NOMO-1 treated with DMSO at 0.1 percent for 48 hours (cell line): ENCODE results near the gene ARHGAP1.

Source experiments
- DNase-seq: peaks from one replicate; lab custom pipeline; 2025; ENCODE audit not compliant: unreplicated experiment; lab: John Stamatoyannopoulos, UW

The ARHGAP1 gene

DNA sequence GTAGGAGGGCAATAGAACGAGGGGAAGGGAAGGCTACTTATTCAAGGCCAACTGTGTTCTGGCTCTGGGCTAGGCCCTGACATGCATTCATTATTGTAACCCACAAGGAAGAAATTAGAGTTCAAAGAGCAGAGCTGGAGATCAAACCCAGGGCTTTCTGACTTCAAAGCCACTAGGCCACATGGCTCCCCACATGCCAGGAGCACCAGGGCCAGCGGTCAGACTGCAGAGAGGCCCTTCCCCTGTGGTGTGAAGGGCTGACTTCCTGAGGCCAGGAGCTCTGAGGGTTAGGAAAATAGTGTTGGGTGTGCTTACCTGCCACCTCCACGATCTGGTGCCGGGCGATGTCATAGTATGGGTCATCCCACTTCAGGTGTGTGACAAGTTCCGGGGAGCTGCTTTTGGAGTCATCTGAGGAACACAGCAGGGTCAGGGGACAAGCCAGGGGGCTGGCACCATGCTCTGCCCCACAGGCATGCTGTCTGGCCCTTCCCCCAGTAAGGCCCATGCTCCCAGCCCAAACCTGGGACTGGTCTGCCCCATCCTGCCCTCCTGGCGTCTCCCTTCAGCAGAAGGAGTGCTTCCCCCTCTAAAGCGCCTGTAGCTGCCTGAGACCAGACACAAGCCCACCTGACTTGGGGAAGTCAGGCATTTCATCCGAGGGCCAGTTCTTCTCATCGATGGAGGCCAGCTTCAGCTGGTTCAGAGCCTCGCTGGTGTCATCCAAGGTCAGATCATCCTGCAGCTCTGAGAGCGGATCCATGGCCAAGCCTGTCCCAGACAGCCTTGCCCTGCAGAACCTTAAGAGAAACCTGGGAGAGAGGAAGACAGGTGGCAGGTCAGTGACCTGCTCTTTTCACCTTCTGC lies 4.8 kb downstream of the ARHGAP1 start:
- DNase-seq = no peak

DNA sequence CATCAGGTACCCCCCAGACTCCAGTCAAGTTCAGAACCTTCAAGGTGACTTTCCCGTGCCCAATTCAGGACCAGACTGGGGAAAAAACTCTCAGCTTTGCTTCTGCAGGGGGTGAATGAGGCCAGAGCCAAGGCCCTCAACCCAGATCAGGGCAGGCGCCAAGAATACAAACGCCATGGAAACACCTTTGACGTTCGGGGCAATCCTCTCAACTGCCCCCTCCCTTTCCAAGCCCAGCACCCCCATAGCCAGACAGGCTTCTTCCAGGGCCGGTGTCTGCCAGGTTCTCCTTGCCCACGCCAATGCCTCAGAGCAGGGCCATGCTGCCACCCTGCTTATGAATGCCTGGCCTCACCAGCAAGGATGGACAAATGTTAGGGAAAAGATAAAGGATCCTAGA lies 5.8 kb downstream of the ARHGAP1 start:
- no peak for DNase-seq

DNA sequence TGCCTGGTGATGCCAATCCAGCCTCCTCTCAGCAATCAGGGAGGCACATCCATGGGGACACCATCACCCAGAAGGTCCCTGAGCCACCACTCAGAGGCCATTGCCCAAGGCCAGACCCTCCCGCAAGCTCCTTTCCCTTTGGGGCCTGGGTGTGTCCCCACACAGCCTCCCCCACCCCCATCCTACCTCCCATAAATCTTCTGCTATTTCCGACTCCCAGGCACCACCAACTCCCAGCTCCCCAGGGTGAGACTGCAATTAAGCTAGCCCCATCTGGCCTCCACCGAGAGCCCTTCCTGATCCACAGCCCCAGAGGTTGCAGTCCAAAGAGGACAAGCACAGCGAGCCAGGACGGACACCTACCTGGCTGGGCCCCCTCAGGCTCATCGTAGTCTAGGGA lies 6.3 kb downstream of the ARHGAP1 start:
- no peak for DNase-seq

DNA sequence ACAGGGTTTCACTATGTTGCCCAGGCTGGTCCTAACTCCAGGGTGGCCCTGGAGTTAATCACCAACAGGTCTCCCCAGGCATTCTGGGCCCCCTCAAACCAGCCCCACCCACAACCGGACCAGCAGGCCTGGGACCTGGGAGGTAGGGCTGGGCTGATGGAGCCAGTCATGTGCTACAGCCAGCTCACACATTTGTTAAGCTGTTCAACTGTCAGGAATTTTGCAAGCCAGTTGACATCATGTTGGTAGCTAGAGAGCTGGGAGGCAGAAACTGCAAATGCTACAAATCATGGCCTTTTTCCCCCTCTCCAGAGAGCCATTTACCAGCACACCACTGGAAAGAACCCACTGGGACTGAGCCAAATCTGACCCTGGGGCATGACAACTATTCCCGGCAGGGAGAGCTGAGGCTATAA lies 6.8 kb downstream of the ARHGAP1 start:
- no peak for DNase-seq

DNA sequence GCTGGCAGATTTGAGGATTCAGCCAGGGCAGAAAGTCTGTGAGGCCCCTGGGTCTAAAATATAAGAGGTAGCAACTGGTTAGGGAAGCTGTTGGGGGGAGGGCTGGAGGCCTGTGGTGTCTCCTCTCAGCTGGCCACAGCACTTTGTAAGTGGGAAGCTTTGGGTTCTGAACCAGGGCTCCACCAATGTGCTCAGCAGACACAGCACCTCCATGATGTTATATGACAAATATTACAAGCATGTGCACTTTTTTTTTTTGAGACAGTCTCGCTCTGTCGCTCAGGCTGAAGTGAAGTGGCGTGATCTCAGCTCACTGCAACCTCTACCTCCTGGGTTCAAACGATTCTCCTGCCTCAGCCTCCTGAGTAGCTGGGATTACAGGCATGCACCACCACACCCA lies 8.0 kb downstream of the ARHGAP1 start:
- no peak for DNase-seq

DNA sequence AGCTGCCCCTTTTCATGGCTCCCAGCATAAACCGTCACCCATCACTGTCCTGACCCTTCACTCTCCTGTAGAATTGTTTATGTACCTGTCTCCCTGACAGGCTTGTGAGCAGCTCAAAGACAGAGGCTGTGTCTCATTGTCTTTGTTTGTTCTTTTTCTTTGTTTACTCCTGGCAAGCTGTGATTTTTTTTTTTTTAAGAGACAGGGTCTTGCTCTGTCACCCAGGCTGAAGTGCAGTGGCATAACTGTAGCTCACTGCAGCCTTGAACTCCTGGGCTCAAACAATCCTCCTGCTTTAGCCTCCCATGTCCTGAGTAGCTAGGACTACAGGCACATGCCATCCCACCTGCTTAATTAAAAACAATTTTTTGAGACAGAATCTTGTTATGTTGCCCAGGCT lies 9.7 kb downstream of the ARHGAP1 start:
- DNase-seq = no peak

DNA sequence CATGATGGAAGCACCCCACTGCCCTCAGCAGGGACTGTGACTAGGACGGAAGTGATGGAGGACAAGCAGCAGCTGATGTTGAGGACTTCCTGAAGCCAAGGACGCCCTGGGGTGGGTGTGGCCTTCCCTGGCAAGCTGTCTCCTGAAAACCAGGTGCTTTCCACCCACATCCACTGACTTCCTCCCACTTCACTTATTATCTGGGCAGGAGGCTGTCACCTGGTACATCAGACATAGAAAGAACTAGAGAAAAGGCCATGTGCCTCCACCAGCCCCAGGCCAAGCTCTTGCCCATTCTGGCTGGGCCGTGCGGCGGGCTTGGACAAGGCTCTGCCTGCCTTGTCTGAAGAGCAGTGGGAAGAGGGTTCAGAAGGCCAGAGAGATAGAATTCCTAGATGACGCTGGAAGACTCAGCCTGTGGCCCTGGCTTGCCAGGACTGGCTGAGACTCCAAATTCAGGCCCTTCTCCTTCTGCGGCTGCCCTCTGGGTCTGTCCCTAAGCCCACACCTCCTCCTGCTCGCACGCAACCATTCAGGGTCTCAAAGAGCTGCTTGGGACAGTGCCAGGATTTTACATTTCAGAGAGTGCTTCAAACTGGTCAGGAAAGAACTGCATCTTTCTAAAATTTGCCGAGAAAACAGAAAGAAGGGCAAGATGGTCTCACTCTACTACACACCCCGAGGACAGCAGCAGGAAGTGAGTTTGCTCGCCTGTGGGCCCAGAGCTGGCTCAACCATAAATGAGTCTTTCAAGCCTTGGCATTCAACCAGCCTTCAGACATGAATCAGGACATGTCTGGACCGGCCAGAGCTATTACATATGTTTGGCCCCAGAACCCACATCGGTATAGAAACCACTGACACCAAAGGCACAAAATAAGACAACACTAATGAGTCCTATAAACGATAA lies 13.3 kb downstream of the ARHGAP1 start:
- no peak for DNase-seq

DNA sequence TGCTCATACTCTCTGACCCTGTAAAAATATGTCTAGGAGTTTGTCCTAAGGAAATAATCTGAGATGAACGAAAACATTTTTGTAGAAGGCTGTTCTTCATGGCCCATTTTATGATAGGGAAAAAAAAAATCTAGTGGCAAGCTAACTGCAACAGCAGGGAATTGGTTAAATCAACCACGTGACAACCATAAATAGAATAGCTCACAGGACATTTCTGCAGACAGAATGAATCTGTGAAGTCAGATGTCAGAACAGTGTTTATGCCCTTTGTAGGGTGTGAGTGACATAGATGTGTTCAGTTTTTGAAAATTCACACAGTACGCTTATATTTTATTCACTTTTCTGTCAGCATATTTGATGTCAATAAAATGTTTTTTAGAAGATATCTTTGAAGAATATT lies 16.1 kb downstream of the ARHGAP1 start:
- no peak for DNase-seq

DNA sequence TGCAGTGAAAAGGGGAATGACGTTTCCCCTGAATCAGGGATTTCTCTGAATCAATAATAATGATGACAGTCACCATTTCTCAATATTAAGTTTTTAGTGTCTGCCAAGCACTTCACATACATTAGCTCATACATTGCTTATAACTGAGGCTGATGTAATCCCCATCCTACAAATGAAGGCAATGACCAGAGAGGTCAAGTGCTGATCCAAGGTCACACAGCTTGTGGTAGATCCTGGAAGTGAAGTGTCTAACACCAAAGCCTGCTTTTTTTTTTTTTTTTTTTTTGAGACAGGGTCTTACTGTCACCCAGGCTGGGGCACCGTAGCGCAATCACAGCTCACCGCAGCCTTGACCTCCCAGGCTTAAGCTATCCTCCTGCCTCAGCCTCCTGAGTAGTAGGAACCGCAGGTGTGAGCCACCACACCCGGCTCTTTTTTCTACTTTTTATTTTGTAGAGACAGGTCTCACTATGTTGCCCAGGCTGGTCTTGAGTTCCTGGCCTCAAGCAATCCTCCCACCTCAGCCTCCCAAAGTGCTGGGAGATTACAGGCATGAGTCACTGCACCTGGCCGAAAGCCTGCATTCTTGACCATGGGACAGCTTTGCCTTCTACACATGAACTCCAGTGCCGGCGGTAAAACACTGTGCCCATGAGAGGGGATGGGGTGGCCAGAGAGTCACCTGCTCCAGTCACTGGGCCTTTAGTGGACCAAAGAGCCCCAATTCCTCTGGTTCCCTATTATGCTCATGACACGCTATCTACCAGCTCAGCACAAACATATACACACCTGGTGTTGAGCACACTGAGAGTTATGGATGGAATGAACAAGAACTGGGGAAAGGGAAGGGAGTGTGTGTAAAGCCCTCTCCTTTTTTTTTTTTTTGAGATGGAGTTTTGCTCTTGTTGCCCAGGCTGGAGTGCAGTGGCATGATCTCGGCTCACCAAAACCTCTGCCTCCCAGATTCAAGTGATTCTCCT lies 17.4 kb downstream of the ARHGAP1 start:
- no peak for DNase-seq

DNA sequence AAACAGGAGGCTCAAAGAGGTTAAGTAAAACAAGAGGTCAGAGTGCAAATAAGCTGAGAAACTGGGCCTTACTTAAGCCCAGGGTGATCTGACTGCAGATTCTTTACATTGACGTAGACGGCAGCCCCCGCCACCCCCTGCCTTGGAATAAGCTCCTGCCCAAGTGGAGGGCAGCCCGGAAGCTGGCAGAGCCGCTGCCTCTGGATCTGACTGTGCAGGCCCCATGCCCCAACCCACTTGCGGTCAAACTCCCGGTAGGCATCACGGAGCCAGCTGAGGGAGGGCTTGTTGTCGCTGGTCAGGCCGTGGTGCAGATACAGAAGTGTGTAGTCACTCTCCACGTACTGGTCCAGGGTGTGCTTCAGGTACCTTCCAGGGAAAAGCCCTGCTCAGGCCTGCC lies 18.6 kb downstream of the ARHGAP1 start:
- DNase-seq = no peak

DNA sequence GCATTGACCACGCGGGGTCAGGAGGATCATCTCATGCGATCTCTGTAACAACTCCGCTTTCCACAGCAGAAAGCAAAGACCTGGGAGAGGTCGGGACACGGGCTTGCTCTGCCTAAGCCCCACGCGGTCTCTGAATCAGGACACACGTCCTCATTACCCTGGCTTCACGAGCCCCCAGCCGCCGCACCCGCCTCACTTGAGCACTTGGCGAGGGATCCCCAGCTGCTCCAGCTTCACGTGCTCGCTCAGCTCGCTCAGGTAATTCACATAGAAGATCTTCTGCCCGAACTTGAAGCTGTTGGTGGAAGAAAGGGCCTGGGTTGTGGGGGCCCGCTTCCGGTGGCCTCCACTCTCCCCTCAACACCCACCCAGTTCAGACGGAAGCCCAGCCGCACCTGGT lies 19.6 kb downstream of the ARHGAP1 start:
- no peak for DNase-seq

DNA sequence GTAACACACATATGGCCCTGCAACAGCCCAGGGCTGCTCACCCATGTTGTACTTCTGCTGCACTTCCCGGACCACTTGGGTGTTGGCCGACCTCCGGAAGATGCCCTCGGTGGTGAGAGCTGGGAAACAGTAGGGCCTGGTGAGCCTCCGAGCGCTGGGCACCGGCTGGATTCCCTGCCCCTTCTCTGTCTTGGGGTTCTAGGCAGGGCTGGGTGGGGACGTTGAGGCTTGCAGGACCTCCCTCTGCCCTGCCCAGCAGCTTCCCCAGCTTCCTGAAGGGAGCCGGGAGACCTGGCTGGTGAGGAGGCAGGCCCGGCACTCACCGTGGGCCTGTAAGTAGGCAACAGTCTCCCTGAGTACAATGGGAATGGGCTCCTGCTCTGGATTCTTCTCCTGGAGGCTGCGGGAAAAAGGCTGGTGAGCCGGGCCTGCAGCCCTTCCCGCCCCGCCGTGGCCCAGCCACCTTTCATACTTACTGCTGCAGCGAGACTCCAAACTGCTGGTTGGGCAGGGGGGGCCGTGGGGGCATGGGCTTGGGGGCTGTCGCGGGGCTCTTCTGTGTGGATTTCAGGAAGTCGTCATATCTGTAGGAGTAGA lies 20.2 kb downstream of the ARHGAP1 start:
- DNase-seq = no peak

DNA sequence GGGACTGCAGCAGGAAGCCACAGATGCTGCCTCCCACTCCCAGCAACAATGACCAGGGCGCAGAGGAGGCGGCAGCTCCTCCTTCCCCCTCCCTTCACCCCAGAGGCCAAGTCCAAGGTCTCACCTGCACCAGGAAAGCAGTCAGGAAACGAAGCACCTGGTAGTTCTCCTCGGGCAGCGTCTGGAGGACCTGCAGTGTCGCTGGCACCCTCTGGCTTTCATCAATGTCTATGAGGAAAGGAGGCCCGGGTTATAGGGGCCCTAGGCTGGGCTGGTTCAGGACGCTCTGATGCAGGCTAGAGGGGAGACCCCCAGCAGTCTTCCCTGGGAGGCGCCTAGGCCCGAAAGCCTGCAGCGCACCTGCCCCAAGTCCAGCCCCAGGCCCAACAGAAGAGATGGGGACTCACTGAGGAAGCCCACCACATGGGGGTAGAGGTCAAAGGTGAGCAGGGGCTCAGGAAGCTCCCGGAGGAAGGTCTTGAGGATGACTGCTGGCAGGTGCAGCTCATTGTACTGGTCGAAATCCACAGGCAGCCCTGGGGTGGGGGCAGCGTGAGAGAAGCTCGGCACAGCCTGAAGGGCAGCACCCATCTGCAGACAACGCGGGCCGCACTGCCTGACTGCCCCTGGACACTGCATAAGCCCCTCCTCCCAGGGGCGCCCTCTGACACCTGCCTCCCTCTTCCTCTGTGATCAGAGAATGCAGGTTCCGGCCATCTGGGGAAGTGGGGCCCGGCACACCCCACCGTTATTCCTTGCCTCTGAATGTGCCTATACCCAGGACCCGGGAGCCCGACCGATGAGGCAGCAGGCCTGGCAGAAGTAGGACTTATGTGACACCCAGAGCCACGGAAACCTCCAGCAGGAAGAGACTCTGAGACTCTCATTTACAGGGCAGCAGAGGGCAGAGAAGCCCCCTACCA lies 20.9 kb downstream of the ARHGAP1 start:
- no peak for DNase-seq

DNA sequence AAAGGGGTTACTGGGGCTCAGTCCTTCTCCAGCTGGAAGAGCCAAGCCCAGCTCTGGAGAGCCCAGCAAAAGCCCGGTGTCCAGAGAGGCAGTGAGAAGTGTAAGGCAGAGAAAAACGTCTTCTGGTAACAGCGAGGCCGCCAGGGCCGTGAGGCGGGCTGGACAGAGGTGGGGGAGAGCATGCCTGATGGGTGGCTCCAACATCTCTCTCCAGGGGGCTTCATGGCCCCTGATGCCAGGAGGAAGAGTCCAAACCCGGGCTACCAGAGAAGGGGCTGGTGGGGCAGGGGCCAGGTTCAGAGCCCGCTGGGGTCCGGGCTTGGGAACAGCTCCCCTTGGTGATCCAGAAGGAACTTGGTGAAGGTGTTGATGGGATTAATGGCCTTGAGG lies 21.7 kb downstream of the ARHGAP1 start:
- no peak for DNase-seq

DNA sequence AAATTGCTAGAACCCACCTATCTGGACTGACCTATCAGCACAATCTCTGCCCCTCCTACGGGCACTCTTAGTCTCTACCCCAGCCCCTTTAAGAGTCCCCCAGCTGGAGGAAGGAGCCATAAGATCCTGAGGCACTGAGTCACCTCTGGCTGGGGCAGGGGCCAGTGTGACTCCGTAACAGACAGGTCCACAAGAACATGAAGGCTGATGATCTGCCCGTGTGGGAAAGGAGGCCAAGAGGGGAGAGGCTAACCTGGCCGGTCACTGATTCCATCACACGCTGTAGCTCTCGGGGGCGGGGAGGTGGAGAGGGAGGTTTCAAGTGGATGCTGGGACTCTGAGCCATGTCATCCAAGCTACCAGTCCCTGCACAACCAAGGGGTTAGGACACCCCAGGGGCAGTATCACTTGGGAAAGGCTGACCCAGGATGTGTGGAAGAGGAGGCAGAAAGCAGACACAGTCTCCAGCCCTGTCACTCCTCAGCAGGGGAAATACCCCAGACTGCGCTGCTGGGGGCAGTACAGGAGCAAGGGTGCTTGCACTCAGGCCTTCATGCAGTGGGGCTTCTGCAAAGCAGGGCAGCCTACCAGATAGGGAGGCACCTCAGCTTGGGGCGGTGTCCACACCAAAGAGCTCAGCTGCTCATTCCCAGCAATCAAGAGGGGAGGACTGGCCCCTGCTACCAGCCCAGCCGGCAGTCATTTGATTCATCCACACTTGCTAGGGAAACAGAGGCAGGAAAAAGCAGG lies 22.3 kb downstream of the ARHGAP1 start:
- no peak for DNase-seq

DNA sequence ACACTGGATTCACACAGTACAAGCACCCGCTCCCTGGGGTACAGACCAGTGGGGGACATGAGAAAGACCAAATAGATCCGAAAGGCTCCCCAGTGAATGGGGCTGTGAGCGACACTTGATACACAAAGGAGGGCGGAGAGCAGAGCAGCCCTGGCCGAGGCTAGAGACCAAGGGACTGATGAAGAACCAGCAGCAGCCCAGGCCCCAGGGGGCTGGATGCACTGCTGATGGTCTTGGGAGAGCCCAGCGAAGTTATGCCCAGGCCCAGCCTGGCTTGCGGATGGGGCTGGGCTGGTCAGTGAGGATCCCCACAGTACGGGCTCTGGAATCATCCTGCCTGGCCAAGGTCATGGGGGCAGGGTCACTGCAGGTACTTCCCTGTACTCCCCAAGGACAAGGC lies 23.2 kb downstream of the ARHGAP1 start:
- no peak for DNase-seq

DNA sequence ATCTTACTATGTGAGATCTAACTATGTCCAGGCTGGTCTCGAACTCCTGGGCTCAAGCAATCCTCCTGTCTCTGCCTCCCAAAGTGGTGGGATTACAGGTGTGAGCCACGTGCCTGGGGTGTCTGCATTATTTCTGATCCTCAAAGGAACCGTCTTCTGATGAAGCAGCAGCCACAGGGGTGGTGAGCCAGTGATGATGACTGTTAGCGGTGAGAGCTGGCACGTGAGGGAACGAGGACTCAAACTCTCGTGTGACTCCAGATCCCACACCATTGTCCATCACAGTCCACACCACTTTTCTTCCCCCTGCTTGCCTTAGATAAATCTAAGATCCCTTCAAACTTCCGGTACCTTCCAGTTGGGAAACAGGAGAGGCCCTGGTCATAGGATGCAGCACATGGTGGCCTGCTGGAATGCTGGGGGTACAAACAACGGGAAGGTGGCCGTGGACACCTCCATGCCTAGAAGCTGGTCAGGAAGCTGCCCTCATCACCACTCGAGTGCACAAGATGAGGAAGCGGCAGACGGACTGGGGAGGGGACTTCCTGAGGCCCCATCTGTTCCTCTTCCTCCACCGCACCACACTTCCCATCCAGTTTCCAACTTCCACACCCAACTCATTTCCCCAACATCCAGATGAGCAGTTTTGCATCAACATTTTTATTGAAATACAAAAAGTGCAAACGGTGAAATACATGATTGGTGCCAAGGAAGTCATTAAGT lies 23.8 kb downstream of the ARHGAP1 start:
- peak; percentile 66 for DNase-seq

DNA sequence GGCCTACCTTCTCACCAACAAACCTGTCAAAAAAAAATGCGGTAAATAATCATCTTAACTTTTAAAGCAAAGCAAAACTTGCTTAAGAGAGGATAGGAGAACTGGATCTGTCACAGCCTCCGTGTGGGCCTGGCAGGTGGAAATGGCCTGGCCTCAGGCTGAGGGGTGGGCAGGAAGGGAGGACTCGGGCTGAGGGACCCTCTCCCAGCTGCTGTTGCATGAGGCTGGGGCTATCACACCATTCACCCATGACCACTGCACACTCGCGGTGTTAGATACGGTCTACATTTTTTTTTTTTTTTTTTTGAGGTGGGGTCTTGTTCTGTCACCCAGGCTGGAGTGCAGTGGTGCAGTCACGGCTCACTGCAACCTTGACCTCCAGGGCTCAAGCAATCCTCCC lies 24.5 kb downstream of the ARHGAP1 start:
- no peak for DNase-seq
